Activated CD8-positive, alpha-beta T cell treated with anti-CD3 and anti-CD28 coated beads, Interleukin-2, amount 10 ng/mL, durations not matched to agents 7 days and 5 days (primary cell): Measurements from ENCODE around the gene CHRM4. TPM values are rescaled to one million over a fixed set of nuclear protein-coding genes. Genes with fewer than 3 reads are reported as not detected.

Experiments
- ATAC-seq: fragments of 150-1000 bp; cut with Tn5 transposase; one replicate; pipeline ENCODE4 v1.10.0; 2021; ENCODE audit warnings: moderate library complexity
- CTCF ChIA-PET: fragments of 350-600 bp; sonication (Branson Sonifier 250); formaldehyde crosslinking; loops from one replicate; lab custom pipeline; 2021; ENCODE audit warnings: antibody characterized with exemption; lab: Charles Lee
- POLR2A ChIA-PET: fragments of 350-600 bp; sonication (Branson Sonifier 250); formaldehyde crosslinking; loops from one replicate; lab custom pipeline; 2021; ENCODE audit warnings: antibody characterized with exemption; lab: Charles Lee
- DNase-seq: peaks from one replicate; pipeline ENCODE4 v3.0.0-alpha.2; 2020
- H3K27ac Mint-ChIP-seq: one replicate; pipeline ENCODE4 v1.8.0; 2021; ENCODE audit warnings: mild to moderate bottlenecking, mixed read lengths
- H3K27me3 Mint-ChIP-seq: one replicate; pipeline ENCODE4 v1.8.0; 2021; ENCODE audit warnings: low read depth, mixed read lengths
- H3K36me3 Mint-ChIP-seq: one replicate; pipeline ENCODE4 v1.8.0; 2021; ENCODE audit warnings: low read depth, mixed read lengths
- H3K4me1 Mint-ChIP-seq: one replicate; pipeline ENCODE4 v1.8.0; 2021; ENCODE audit warnings: low read depth, mixed read lengths
- H3K4me3 Mint-ChIP-seq: one replicate; pipeline ENCODE4 v1.8.0; 2021; ENCODE audit warnings: mild to moderate bottlenecking, mixed read lengths
- H3K9me3 Mint-ChIP-seq: one replicate; pipeline ENCODE4 v1.8.0; 2022; ENCODE audit warnings: mixed read lengths; ENCODE audit not compliant: insufficient read depth
- total RNA-seq, 2 experiments: library from RNA; stranded (reverse); gene quantifications; one replicate each; pipeline ENCODE4 v1.2.3, GENCODE V29; 2021

CHRM4 gene
- total RNA-seq, 2 experiments from 2014 or later: 0.37 TPM

DNA sequence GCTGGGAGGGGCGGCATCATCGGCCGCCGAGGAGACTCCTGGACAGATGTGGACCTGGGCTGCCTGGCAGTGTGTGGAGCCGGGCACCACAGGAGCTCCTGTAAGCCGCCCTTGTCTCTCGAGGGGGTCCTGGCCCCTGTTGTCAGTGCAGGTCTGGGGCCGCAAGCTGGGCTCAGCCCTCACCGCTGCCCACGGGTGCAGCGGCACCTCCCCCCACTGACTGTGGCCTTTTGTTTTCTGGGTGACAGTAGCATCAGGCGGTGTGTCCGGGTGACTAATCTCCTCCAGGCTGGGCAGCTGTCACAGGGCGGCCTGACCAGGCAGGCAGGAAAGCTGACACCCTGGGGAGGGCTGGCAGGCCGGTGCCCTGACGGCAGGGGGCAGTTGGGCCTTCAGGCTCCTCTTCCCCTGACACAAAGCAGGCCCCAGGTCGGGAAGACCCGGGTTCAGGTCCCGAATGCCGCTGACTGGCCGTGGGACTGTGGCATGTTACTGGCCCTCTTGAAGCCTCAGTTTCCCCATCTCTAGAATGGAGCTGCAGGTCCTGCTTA lies 28.0 kb downstream of the CHRM4 start:
- Mint-ChIP-seq H3K9me3 (no peaks in the 10 kb centered on the region), H3K4me3 (no peak overlapping the region), H3K27me3 (no peaks in the 10 kb centered on the region), H3K36me3 (peaks cover 15% of the 10 kb centered on the region), H3K27ac (no peak overlapping the region), H3K4me1 (peaks cover 55% of the 10 kb centered on the region)
- no peak for DNase-seq
- no peak for ATAC-seq
- POLR2A ChIA-PET: interaction anchor here (10.0 kb wide), 1 partner anchor 12 kb away, joined by 77 read pairs; no protein-coding TSS in a partner anchor
- CTCF ChIA-PET: interaction anchor here (2.0 to 16.5 kb wide), 2 partner anchors 10 to 124 kb away, joined by 6 to 381 read pairs; partner anchors contain the start of gene DGKZ

DNA sequence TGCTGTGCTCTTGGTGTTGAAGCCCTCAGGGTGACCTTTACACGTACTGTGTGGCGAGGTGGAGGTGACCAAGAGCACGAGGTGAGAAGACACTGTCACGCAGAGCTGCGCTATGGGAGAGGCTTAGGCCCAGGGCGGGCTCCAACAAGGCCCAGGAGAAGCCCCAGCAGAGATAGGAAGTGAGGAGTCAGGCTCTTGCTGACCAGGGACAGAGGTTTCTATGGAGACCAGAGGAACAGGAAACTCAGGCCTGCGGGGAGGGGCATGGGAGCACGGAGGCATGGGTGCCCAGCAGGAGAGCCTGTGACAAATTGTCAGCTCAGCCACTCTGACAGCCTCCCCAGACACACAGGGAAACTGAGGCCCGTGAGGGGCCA lies 28.6 kb downstream of the CHRM4 start:
- H3K9me3 Mint-ChIP-seq: no peaks in the 10 kb centered on the region
- ChIA-PET POLR2A (interaction anchor here (10.0 kb wide), 1 partner anchor 12 kb away, joined by 77 read pairs; no protein-coding TSS in a partner anchor), CTCF (interaction anchor here (2.0 to 16.5 kb wide), 2 partner anchors 10 to 124 kb away, joined by 6 to 381 read pairs; partner anchors contain the start of gene DGKZ)
- peaks cover 58% of the 10 kb centered on the region for H3K4me1 Mint-ChIP-seq
- H3K36me3 Mint-ChIP-seq: peaks cover 11% of the 10 kb centered on the region
- no peak overlapping the region for H3K4me3 Mint-ChIP-seq
- ATAC-seq (no peak), DNase-seq (no peak)
- no peaks in the 10 kb centered on the region for H3K27me3 Mint-ChIP-seq
- H3K27ac Mint-ChIP-seq: peak overlapping the region; percentile 60

DNA sequence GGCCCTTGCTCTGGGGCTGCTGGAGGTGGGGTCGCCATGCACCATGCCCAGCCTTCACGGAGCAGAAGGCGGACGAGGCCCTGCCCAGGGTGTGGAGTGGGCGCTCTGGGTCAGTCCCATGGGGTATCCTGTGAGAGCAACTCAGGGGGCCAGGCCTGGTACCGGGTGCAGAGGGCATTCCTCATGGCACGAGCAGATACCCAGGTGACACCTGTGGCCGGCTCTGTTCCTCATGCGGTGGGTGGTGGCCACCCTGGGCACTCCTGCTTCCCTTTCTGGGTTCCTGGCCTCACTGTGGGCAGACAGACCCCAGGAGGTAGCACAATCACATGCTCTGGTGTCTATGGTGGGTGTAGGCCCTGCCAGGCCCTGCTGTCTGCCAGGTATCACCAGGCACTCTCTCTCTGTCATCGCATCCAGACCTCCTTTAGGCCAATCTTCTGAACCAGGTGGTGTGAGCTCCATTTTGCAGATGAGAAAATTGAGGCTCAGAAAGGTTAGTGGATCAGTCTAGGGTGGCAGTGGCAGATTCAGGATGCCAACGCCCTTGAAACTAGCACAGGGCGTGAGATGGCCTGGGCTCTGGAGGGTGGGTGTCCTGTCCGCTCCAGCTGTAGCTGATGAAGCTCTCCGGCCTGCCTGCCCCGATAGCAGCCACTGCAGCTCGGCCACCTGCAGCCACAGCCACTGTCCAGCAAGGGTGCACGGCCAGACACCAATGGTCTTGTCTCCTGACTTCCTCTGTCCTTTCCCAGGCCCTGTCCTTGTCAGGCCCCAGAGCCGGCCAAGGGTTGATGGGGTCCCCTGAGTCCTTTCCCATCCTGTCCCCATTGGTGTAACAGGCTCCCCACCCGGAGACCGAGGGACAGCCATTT lies 29.2 kb downstream of the CHRM4 start:
- Mint-ChIP-seq H3K4me1 (peaks cover 58% of the 10 kb centered on the region), H3K27me3 (no peaks in the 10 kb centered on the region)

DNA sequence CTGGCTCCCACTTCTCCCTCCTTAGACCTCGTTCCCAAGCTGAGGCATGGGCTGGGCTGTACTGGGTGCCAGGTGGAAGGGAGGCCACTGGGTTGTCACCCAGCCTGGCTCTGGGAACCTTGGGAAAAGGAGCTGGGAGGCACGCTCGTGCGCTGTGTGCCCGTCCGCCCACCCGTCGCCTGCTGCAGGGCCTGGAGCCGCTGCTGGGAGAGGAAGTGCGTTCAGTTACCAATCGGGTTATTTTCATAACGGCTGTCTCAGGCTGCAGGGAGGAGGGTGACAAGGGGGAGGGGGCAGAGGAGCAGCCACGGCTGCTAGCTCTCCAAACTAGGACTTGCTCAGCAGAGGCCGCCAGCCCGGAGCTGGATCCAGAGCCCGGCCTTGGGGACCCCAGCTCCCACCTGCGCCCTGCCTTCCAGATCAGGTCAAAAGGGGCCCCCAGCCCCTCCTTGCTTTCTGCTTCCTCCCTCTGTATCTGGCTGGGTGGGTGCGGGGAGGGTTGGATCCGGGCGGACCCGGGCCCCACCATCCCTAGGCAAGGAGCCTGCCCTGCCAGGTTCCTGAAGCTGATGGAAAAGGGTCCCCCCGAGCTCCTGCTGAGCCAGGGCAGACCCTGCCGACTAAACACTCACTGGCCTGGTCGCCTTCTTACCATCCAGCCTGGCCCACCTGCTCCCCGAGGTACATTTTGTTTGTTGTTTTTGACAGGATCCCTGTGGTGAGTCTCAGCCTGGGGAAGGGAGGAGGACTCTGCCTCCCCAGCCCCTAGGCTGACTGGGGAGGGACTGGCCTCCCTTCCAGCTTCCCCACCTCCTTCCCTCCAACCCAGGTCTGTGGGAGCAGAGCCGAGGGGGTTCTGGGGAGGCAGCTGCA lies 30.1 kb downstream of the CHRM4 start:
- Mint-ChIP-seq H3K4me1 (peaks cover 60% of the 10 kb centered on the region), H3K36me3 (peaks cover 12% of the 10 kb centered on the region), H3K27ac (peak overlapping the region; percentile 83), H3K9me3 (no peaks in the 10 kb centered on the region), H3K4me3 (peak overlapping the region; percentile 72), H3K27me3 (no peaks in the 10 kb centered on the region)
- peak; percentile 91 for ATAC-seq
- ChIA-PET CTCF (interaction anchor here (0.8 to 17.2 kb wide), 6 partner anchors 4 to 256 kb away, joined by 3 to 381 read pairs (median 4); partner anchors contain the start of genes ATG13, DGKZ and HARBI1), POLR2A (interaction anchor here (0.6 to 10.0 kb wide), 6 partner anchors 10 to 826 kb away, joined by 3 to 77 read pairs (median 4); no protein-coding TSS in a partner anchor)
- peak; percentile 75 for DNase-seq

More for the DNA sequence above, 29.2 kb downstream of the CHRM4 start:
- peaks cover 7% of the 10 kb centered on the region for H3K36me3 Mint-ChIP-seq
- ATAC-seq (no peak), DNase-seq (no peak)
- peak overlapping the region; percentile 72 for H3K4me3 Mint-ChIP-seq
- H3K27ac Mint-ChIP-seq: peak overlapping the region; percentile 83
- no peaks in the 10 kb centered on the region for H3K9me3 Mint-ChIP-seq
- ChIA-PET CTCF (interaction anchor here (1.0 to 16.5 kb wide), 3 partner anchors 9 to 123 kb away, joined by 3 to 381 read pairs (median 6); partner anchors contain the start of gene DGKZ), POLR2A (interaction anchor here (0.6 to 10.0 kb wide), 3 partner anchors 11 to 825 kb away, joined by 3 to 77 read pairs (median 7); no protein-coding TSS in a partner anchor)

DNA sequence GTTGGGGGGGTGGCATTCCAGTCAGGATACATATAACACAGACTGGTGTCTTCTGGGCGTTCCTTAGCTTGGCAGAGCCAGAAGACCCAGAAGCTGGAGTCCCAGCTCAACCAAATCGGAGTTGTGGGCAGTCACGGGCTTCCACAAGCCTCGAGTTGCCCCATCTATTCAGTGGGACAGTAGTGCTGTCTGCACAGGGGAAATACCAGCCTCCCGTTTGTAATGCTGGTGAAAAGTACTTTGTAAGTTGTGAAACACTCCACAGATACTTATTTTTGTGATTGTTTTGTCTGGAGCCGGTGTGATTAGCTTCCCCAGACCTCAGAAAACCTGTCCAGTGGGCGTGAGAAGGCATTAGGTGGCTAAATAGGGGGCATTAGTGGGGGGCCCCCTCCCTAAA lies 30.7 kb downstream of the CHRM4 start:
- peak overlapping the region; percentile 72 for H3K4me3 Mint-ChIP-seq
- ChIA-PET CTCF (interaction anchor here (0.8 to 17.2 kb wide), 6 partner anchors 5 to 256 kb away, joined by 3 to 381 read pairs (median 4); partner anchors contain the start of genes ATG13, DGKZ and HARBI1), POLR2A (interaction anchor here (0.6 to 10.0 kb wide), 4 partner anchors 10 to 209 kb away, joined by 3 to 77 read pairs (median 4); no protein-coding TSS in a partner anchor)
- DNase-seq (no peak), ATAC-seq (peak; percentile 15)
- peak overlapping the region; percentile 83 for H3K27ac Mint-ChIP-seq
- H3K36me3 Mint-ChIP-seq: peaks cover 16% of the 10 kb centered on the region
- H3K27me3 Mint-ChIP-seq: no peaks in the 10 kb centered on the region
- no peaks in the 10 kb centered on the region for H3K9me3 Mint-ChIP-seq
- H3K4me1 Mint-ChIP-seq: peaks cover 61% of the 10 kb centered on the region

DNA sequence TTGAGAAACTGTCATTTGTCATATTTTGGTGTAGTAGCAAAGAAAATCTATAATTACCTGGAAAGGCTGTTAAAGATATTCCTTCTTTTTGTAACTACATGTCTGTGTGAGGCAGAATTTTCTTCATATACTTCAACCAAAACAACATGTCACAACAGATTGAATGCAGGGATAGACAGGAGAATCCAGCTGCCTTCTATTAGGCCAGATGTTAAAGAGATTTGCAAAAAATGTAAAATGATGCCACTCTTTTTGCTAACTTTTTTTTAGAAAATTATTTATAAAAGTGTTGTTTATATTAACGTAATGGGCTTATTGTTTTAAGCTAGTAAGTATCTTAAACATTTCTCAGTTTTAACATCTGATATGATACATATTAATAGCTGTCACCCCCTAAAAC lies 31.6 kb downstream of the CHRM4 start:
- Mint-ChIP-seq H3K4me3 (no peak overlapping the region), H3K27ac (no peak overlapping the region), H3K9me3 (no peaks in the 10 kb centered on the region), H3K27me3 (no peaks in the 10 kb centered on the region), H3K4me1 (peaks cover 63% of the 10 kb centered on the region), H3K36me3 (peaks cover 18% of the 10 kb centered on the region)
- ChIA-PET POLR2A (interaction anchor here (10.0 kb wide), 1 partner anchor 9 kb away, joined by 77 read pairs; no protein-coding TSS in a partner anchor), CTCF (interaction anchor here (1.2 to 17.2 kb wide), 3 partner anchors 6 to 44 kb away, joined by 4 to 381 read pairs (median 381); partner anchors contain the start of gene DGKZ)
- ATAC-seq (no peak), DNase-seq (no peak)

DNA sequence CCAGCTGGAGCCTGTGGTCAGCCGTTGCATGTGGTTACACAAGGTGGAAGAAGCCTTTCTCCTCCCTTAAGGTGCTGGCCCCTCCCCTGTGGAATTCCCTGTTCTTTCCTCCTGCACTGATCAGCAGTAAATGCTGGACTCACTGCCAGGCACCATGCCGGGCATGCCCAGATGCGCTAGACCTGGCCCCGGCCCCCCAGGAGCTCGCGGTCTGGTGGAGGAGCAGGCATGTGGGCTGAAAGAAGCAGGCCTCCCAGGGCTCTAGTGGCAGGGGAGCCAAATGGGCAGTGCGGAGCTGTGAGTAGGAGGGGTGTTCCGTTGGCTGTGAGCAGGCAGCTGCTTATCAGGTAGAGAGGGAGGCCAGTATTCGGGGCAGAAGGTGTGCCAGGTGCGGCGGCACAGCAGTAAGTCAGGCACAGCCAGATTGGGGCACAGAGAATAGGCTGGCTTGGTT lies 34.1 kb downstream of the CHRM4 start:
- ATAC-seq (no peak), DNase-seq (no peak)
- ChIA-PET POLR2A (interaction anchor here (0.9 to 1.9 kb wide), 2 partner anchors 9 kb away, joined by 3 to 6 read pairs; no protein-coding TSS in a partner anchor), CTCF (interaction anchor here (16.5 to 17.2 kb wide), 2 partner anchors 4 to 8 kb away, joined by 381 read pairs; partner anchors contain the start of gene DGKZ)
- no peak overlapping the region for H3K27ac Mint-ChIP-seq
- H3K9me3 Mint-ChIP-seq: no peaks in the 10 kb centered on the region
- H3K4me1 Mint-ChIP-seq: peaks cover 70% of the 10 kb centered on the region
- H3K27me3 Mint-ChIP-seq: no peaks in the 10 kb centered on the region
- no peak overlapping the region for H3K4me3 Mint-ChIP-seq
- H3K36me3 Mint-ChIP-seq: peaks cover 22% of the 10 kb centered on the region

DNA sequence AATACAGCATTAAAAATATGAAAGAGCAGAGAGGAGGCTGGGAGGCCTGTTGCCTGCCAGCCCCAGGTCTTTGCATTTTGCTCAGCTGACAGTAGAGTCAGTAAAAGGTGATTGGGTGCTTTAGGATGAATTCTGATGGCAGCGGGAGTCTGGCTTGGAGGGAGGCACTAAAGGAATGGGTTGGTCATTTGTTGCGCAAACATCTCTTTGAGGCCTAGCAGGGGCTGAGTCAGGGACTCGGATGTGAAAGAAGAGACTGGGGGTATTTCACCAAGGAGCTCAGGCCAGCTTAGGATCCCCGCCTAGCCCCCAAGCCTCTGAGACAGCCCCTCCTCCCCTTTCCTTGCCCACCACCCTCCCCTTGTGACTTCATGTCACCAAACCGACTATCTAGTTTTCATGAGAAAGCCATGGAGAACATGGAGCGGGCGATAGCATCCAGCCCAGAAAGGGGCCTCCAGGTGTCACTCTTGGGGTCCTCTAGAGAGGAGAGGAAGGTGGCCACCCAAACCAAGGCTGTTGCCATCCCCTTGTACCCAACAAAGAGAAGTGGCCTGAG lies 34.6 kb downstream of the CHRM4 start:
- ATAC-seq: no peak
- Mint-ChIP-seq H3K36me3 (peaks cover 21% of the 10 kb centered on the region), H3K4me1 (peaks cover 69% of the 10 kb centered on the region), H3K27ac (peak overlapping the region; percentile 27), H3K9me3 (no peaks in the 10 kb centered on the region), H3K27me3 (no peaks in the 10 kb centered on the region), H3K4me3 (no peak overlapping the region)
- POLR2A ChIA-PET: interaction anchor here (0.9 kb wide), 1 partner anchor 8 kb away, joined by 3 read pairs; no protein-coding TSS in a partner anchor
- CTCF ChIA-PET: interaction anchor here (17.2 kb wide), 1 partner anchor 9 kb away, joined by 381 read pairs; no protein-coding TSS in a partner anchor
- no peak for DNase-seq

DNA sequence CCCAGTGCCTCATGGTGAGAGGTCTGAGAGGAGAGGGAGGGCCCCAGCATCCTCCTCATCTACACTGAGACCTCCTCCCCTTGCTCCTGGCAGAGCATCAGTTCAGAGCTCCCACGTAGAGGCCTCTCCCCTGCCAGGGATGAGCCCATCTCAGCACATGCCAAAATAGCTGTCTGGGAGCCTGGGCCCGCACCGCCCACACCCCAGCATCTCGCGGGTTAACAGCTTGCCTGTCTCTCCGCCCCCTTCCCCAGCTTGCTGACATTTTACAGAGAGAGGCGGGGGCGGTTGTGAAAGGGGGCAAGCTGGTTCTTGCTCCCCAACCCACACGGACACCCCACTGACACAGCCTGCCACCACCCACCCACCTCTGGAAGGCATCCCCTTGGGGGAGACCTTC lies 37.9 kb downstream of the CHRM4 start:
- ATAC-seq: no peak
- no peaks in the 10 kb centered on the region for H3K27me3 Mint-ChIP-seq

More for the DNA sequence above, 37.9 kb downstream of the CHRM4 start:
- no peak overlapping the region for H3K4me3 Mint-ChIP-seq
- peak overlapping the region; percentile 66 for H3K27ac Mint-ChIP-seq
- ChIA-PET POLR2A (interaction anchor here (6.7 kb wide), 1 partner anchor 11 kb away, joined by 77 read pairs; no protein-coding TSS in a partner anchor), CTCF (interaction anchor here (0.8 to 17.2 kb wide), 10 partner anchors 10 to 265 kb away, joined by 3 to 381 read pairs (median 4); no protein-coding TSS in a partner anchor)
- peaks cover 46% of the 10 kb centered on the region for H3K36me3 Mint-ChIP-seq
- peaks cover 82% of the 10 kb centered on the region for H3K4me1 Mint-ChIP-seq
- DNase-seq: no peak
- H3K9me3 Mint-ChIP-seq: no peaks in the 10 kb centered on the region
